GM23338 (cell line): ENCODE results near the gene PLXNC1. TPM values are rescaled to one million over a fixed set of nuclear protein-coding genes. Genes with fewer than 3 reads are reported as not detected.
A peak's percentile ranks its signal among the peaks of the same experiment; 100 is the strongest.

Source experiments
- ATAC-seq: fragments of 200-7000 bp; cut with Tn5 transposase; 3 replicates; pipeline ENCODE4 v1.9.1; 2020
- DNase-seq: peaks from one replicate; pipeline ENCODE4 v3.0.0-alpha.2; 2015; ENCODE audit warnings: low spot score
- H2AFZ ChIP-seq: fragments of 200-600 bp; sonication (generic); 2 replicates; pipeline ENCODE4 v1.8.0; 2016; ENCODE audit warnings: antibody characterized with exemption, mild to moderate bottlenecking, moderate library complexity
- H3F3A ChIP-seq: fragments of 200-600 bp; sonication (generic); replicated peaks from 2 replicates; pipeline ENCODE4 v1.8.0; 2017; ENCODE audit warnings: antibody characterized with exemption, mixed run types, low read depth
- H3K27ac ChIP-seq: fragments of 200-600 bp; sonication (generic); 2 replicates; pipeline ENCODE4 v1.6.1; 2016; ENCODE audit warnings: low read depth
- H3K27me3 ChIP-seq: fragments of 200-600 bp; sonication (generic); 2 replicates; pipeline ENCODE4 v1.8.0; 2016; ENCODE audit warnings: mild to moderate bottlenecking, mixed run types, moderate library complexity; ENCODE audit not compliant: insufficient read depth
- H3K36me3 ChIP-seq: fragments of 200-600 bp; sonication (generic); 2 replicates; pipeline ENCODE4 v1.8.0; 2016; ENCODE audit warnings: mild to moderate bottlenecking; ENCODE audit not compliant: insufficient read depth
- H3K4me1 ChIP-seq: fragments of 200-600 bp; sonication (generic); 2 replicates; pipeline ENCODE4 v1.8.0; 2016; ENCODE audit warnings: mild to moderate bottlenecking, moderate library complexity; ENCODE audit not compliant: insufficient read depth
- H3K4me2 ChIP-seq: fragments of 200-600 bp; sonication (generic); 2 replicates; pipeline ENCODE4 v1.7.1; 2017; ENCODE audit warnings: mixed run types
- H3K4me3 ChIP-seq: fragments of 200-600 bp; sonication (generic); 2 replicates; pipeline ENCODE4 v1.6.1; 2016; ENCODE audit warnings: mixed run types
- H3K79me2 ChIP-seq: fragments of 200-600 bp; sonication (generic); replicated peaks from 2 replicates; pipeline ENCODE4 v1.8.0; 2017; ENCODE audit warnings: mild to moderate bottlenecking; ENCODE audit not compliant: insufficient read depth
- H3K9me2 ChIP-seq: fragments of 200-600 bp; sonication (generic); 2 replicates; pipeline ENCODE4 v1.8.0; 2017; ENCODE audit not compliant: insufficient read depth
- H4K20me1 ChIP-seq: fragments of 200-600 bp; sonication (generic); replicated peaks from 2 replicates; pipeline ENCODE4 v1.8.0; 2017; ENCODE audit warnings: mild to moderate bottlenecking; ENCODE audit not compliant: insufficient read depth
- H3K27ac Mint-ChIP-seq: 2 replicates; pipeline ENCODE4 v1.8.0; 2020; ENCODE audit warnings: inconsistent platforms, mild to moderate bottlenecking, moderate library complexity, mixed read lengths
- H3K27me3 Mint-ChIP-seq: 3 replicates; pipeline ENCODE4 v1.8.0; 2022; ENCODE audit warnings: low read depth, mild to moderate bottlenecking, moderate library complexity, mixed read lengths, inconsistent platforms; ENCODE audit not compliant: insufficient read depth, poor library complexity
- H3K36me3 Mint-ChIP-seq: 3 replicates; pipeline ENCODE4 v1.8.0; 2021; ENCODE audit warnings: low read depth, mild to moderate bottlenecking, inconsistent platforms, moderate library complexity, mixed read lengths
- H3K4me1 Mint-ChIP-seq: 3 replicates; pipeline ENCODE4 v1.8.0; 2020; ENCODE audit warnings: mild to moderate bottlenecking, inconsistent platforms, mixed read lengths
- H3K4me3 Mint-ChIP-seq: 3 replicates; pipeline ENCODE4 v1.8.0; 2021; ENCODE audit warnings: moderate library complexity, mild to moderate bottlenecking, inconsistent platforms, mixed read lengths
- H3K9me3 Mint-ChIP-seq: 3 replicates; pipeline ENCODE4 v1.8.0; 2020; ENCODE audit warnings: moderate library complexity, mild to moderate bottlenecking, inconsistent platforms, mixed read lengths
- CTCF ChIP-seq, 2 experiments: fragments of 200-600 bp in 1 of 2; sonication (generic) in 1 of 2; conservative IDR thresholded peaks; 2 replicates each; pipeline versions ENCODE4 v1.5.1 to v1.6.1; 2016 to 2017; ENCODE audit warnings: antibody characterized with exemption in 2 of 2, low read depth in 2 of 2, mild to moderate bottlenecking in 2 of 2, moderate library complexity in 1 of 2
- ETS1 ChIP-seq: IDR thresholded peaks from 2 replicates; pipeline ENCODE4 v1.6.1; 2016; ENCODE audit warnings: antibody characterized with exemption
- EZH2 ChIP-seq: fragments of 200-600 bp; sonication (generic); IDR thresholded peaks from one replicate; pipeline ENCODE4 v1.8.0; 2017; ENCODE audit warnings: antibody characterized with exemption, mild to moderate bottlenecking, low read depth; ENCODE audit not compliant: unreplicated experiment
- EZH2phosphoT487 ChIP-seq: fragments of 200-600 bp; sonication (generic); IDR thresholded peaks from one replicate; pipeline ENCODE4 v1.8.1; 2018; ENCODE audit warnings: antibody characterized with exemption; ENCODE audit not compliant: unreplicated experiment
- REST ChIP-seq: IDR thresholded peaks from one replicate; pipeline ENCODE4 v1.6.1; 2018; ENCODE audit warnings: antibody characterized with exemption; ENCODE audit not compliant: unreplicated experiment
- ZNF331 ChIP-seq: fragments of 250-450 bp; sonication (Bioruptor Pico); IDR thresholded peaks from 2 replicates; pipeline ENCODE4 v1.5.0; 2020; ENCODE audit warnings: low read depth, mild to moderate bottlenecking, moderate library complexity
- polyA plus RNA-seq: library from polyadenylated mRNA; unstranded; fragments of >200 nt; fragmentation: Nextera tagmentation; extraction: Ambion mirVana; gene quantifications from 2 replicates; pipeline ENCODE4 v1.2.1, GENCODE V29; 2016
- total RNA-seq: library from RNA; depleted of rRNA; stranded (reverse); fragments of >200 nt; shearing (Covaris generic); gene quantifications from 2 replicates; pipeline ENCODE4 v1.2.3, GENCODE V29; 2014

The PLXNC1 gene
- total and polyA plus RNA-seq, 2 experiments from 2014 or later, result 1.9 to 6.5 TPM

- TF ChIP-seq EZH2phosphoT487 (no peak), ETS1 (no peak), REST (no peak), EZH2 (no peak)
These were observed 179.4 kb downstream of the PLXNC1 start (continued) for GRCh38 chr12:94327809-94328208.

- Histone ChIP-seq H3K36me3 (peaks cover 3% of the 10 kb centered on the region; the same call in 1 of the 2 replicates), H3K79me2 (no peaks in the 10 kb centered on the region), H3K4me2 (no peak overlapping the region), H2AFZ (no peak overlapping the region), H3F3A (no peaks in the 10 kb centered on the region), H3K4me3 (no peak overlapping the region), H3K4me1 (peaks cover 13% of the 10 kb centered on the region), H4K20me1 (no peaks in the 10 kb centered on the region), H3K27ac (no peak overlapping the region), H3K9me2 (no peaks in the 10 kb centered on the region), H3K27me3 (no peaks in the 10 kb centered on the region)
- H3K36me3 Mint-ChIP-seq, result peaks cover 22% of the 10 kb centered on the region
- H3K27me3 Mint-ChIP-seq, result peaks cover 6% of the 10 kb centered on the region
- TF ChIP-seq CTCF (conservative IDR thresholded peaks at IDR 0.05; ENCODE audit: low read depth in 2 of 2) (peak in 1 of 2 experiments; percentile 37; a peak in 3 of 4 replicates), ZNF331 (CRISPR knock-in tag) (no peak)
- no peak overlapping the region for H3K27ac Mint-ChIP-seq
- DNase-seq (no peak), ATAC-seq (no peak)
- no peaks in the 10 kb centered on the region; the same call in 2 of the 3 replicates for H3K9me3 Mint-ChIP-seq
- H3K4me1 Mint-ChIP-seq, result peaks cover 11% of the 10 kb centered on the region
- no peak overlapping the region for H3K4me3 Mint-ChIP-seq
These were observed 181.0 kb downstream of the PLXNC1 start for GRCh38 chr12:94329366-94329765.

- Histone ChIP-seq H3K4me3 (no peak overlapping the region), H3F3A (no peaks in the 10 kb centered on the region), H3K36me3 (no peaks in the 10 kb centered on the region), H3K27me3 (no peaks in the 10 kb centered on the region), H3K9me2 (no peaks in the 10 kb centered on the region), H4K20me1 (no peaks in the 10 kb centered on the region), H3K79me2 (no peaks in the 10 kb centered on the region), H2AFZ (no peak overlapping the region), H3K27ac (no peak overlapping the region), H3K4me1 (peaks cover 16% of the 10 kb centered on the region), H3K4me2 (no peak overlapping the region)
- ATAC-seq (no peak), DNase-seq (no peak)
- Mint-ChIP-seq H3K4me1 (peaks cover 11% of the 10 kb centered on the region), H3K4me3 (no peak overlapping the region), H3K9me3 (no peaks in the 10 kb centered on the region), H3K27me3 (no peaks in the 10 kb centered on the region), H3K27ac (peak overlapping the region; percentile 88), H3K36me3 (peaks cover 7% of the 10 kb centered on the region; the same call in 2 of the 3 replicates)
- TF ChIP-seq CTCF (conservative IDR thresholded peaks at IDR 0.05; ENCODE audit: low read depth in 2 of 2), result no peak
- no peak for TF ChIP-seq ZNF331 (CRISPR knock-in tag)
These were observed 185.0 kb downstream of the PLXNC1 start for GRCh38 chr12:94333396-94333795.
